ENCODE results near the gene MYO1E.
"Not testable (repeated sequence)": the region's sequence is repeated elsewhere in the genome, so short reads cannot be mapped to it uniquely, and the experiment has no call there.

Gene MYO1E

GRCh38 chr15:59352683-59353082 is 20.0 kb downstream of the MYO1E start:
- in situ Hi-C loops (cut with MboI; ENCODE audit: low sequenced_read_pairs), result no loop called here

GRCh38 chr15:59352189-59352588 is 20.5 kb downstream of the MYO1E start:
- in situ Hi-C loops (cut with MboI; ENCODE audit: low sequenced_read_pairs), result no loop called here

DNA sequence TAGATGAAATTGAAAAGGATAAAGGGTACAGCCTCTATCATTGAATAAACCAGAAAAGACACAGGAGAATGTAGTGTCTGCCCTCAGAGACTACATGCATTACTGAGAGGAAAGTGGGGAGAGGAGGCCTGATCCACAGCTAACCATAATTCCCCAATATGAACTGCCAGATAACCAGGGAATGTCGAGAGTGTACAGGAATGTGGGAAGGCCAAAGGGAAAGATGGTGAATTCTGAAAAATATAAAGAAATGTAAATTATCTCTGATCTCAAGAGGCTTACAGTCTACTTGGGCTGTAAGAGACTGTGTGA is 22.3 kb downstream of the MYO1E start:
- in situ Hi-C loops (cut with MboI; ENCODE audit: low sequenced_read_pairs), result no loop called here

GRCh38 chr15:59349680-59350420 is 22.8 kb downstream of the MYO1E start:
- in situ Hi-C loops (cut with MboI; ENCODE audit: low sequenced_read_pairs), result no loop called here

GRCh38 chr15:59347915-59348314 is 24.8 kb downstream of the MYO1E start:
- in situ Hi-C loops (cut with MboI; ENCODE audit: low sequenced_read_pairs), result no loop called here

DNA sequence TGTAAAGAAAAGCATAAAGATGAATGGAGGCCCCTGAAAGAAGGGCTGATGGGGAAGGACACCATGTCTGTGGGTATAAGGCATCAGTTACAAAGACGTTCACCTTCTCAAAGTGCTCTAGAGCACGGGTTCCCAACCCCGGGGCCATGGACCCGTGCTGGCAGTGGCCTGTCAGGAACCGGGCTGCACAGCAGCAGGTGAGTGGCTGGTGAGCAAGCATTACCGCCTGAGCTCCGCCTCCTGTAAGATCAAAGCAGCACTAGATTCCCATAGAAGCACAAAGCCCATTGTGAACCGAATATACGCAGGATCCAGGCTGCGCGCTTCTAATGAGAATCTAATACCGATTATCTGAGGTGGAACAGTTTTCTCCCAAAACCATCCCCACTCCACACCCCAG is 25.7 kb downstream of the MYO1E start:
- in situ Hi-C loops (cut with MboI; ENCODE audit: low sequenced_read_pairs), result no loop called here

GRCh38 chr15:59345326-59345725 is 27.3 kb downstream of the MYO1E start:
- in situ Hi-C loops (cut with MboI; ENCODE audit: low sequenced_read_pairs), result no loop called here

DNA sequence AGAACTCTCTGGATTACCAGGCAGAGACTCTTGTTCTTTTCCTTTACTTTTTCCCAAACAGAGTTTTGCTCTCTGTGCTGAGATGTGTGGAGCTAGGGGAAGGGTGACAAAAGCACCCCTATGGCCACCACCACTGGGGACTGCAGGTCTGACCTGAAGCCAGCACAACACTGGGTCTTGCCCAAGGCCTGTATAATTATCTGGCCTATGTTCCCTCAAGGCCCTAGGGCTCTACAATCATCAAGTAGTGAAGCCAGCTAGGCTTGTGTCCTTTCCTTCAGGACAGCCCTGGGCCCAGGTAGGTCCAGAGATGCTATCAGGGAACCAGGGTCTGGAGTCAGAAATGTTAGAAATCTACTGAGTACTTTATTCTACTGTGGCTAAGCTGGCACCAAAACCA is 28.4 kb downstream of the MYO1E start:
- in situ Hi-C loops (cut with MboI; ENCODE audit: low sequenced_read_pairs), result no loop called here

DNA sequence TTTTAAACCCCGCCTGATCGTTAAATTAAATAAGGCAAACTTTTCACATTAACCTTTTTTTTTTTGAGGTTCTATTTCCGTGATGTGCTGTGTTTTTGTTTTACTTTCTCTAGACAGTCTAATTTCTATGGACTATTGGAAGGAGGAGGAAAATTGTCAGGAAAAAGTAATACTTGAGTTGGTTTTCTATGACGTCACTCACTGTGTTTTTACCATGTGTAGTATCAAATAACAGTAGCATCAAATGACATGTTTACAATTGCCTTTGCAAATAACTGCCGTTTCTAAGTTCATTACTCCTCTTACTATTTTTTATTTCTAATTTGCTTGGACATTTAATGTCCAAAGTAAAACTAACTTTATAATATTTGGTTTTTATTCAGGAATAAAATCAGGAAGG is 32.3 kb downstream of the MYO1E start:
- in situ Hi-C loops (cut with MboI; ENCODE audit: low sequenced_read_pairs), result no loop called here

DNA sequence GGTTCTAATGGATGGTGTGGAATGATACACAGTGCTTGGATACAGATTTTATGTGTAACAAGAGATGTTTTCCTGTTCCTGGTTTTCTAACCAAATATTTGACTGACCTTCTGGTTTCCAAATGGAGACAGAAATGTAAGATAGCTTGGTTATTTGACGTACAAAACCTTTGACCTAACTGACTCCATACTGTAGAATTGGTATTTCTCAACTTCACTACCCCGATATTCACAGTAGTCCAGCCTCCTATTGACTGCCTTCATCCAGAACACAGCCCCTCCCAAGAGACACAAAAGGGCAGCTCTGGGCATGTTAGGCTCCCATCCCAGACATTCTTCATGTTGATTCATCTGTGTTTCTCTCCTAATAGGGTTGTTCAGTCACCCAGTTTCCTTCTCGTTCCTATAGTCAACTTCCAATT is 33.4 kb downstream of the MYO1E start:
- in situ Hi-C loops (cut with MboI; ENCODE audit: low sequenced_read_pairs), result no loop called here

DNA sequence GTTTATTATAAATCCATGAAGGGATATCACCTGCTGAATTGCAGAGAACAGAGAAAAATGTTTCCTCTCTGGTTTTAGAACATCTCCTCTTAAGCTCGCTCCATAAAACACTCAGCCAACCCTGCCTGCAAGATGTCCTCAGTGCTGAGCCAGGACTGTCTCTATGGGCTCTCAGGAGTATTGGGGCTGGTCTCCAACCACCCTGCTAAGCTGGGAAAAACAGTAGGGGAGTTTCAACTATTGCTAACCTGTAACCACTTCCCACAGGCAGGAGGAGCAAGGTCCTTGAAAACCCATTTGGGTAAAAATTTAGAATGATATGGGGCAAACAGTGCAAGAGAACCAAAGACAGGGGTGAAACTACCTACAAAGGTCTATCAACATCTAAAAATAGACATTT is 34.3 kb downstream of the MYO1E start:
- in situ Hi-C loops (cut with MboI; ENCODE audit: low sequenced_read_pairs), result no loop called here

GRCh38 chr15:59336725-59337124 is 35.9 kb downstream of the MYO1E start:
- in situ Hi-C loops (cut with MboI; ENCODE audit: low sequenced_read_pairs), result not testable (repeated sequence)

DNA sequence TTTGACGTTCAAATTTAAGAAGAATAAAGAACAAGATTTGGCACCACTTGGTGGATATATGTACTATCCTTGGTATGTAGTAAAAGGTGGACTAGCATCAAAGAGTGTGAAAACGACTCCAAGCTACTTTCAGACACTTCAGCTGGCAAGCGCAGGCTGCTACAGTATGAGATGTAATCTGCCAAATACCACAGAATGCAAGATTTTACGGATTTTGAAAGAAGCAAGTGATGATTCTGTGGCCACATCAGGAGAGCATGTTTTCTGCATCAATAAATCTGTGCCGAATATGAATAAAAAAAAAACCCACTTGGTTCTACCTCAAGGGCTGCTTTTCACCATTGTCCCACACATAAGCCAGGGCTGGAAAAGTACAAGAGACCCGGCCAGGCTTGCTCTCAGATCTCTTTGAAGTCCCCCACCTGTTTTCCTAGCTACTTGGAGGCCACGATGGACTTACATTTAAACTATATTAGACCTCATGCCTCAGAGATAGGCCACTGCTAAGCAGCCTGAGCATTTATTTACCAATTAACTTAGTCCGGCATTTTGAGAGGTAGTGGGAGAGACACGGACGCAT is 37.4 kb downstream of the MYO1E start:
- in situ Hi-C loops (cut with MboI; ENCODE audit: low sequenced_read_pairs), result no loop called here

GRCh38 chr15:59334076-59334415 is 38.6 kb downstream of the MYO1E start:
- in situ Hi-C loops (cut with MboI; ENCODE audit: low sequenced_read_pairs), result no loop called here

DNA sequence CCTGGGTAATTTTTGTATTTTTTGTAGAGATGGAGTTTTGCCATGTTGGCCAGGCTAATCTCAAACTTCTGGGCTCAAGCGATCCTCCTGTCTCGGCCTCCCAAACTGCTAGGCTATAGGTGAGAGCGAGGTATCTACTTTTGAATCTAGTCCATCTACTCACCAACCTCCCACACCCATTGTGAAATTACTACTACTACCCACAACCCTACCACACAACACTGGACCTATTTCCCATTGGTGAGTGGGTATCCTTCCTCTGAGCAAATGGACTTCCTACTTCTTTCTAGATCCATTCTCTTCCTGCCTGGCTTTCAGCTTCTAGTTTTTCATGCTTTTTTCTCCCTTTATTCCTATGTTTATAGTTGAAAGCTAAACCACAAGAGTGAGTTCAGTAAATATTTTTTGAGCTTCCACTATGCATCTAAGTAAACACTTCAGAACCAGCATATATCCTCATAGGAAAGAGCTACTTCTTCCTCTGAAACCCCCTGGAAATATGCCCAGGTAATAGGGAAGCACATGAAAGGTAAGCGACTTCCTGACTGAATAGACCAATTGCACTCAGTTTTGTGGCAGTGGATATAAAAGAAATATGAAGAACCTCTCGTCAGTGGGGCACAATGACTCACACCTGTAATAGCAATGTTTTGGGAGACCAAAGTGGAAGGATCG is 39.1 kb downstream of the MYO1E start:
- in situ Hi-C loops (cut with MboI; ENCODE audit: low sequenced_read_pairs), result no loop called here

DNA sequence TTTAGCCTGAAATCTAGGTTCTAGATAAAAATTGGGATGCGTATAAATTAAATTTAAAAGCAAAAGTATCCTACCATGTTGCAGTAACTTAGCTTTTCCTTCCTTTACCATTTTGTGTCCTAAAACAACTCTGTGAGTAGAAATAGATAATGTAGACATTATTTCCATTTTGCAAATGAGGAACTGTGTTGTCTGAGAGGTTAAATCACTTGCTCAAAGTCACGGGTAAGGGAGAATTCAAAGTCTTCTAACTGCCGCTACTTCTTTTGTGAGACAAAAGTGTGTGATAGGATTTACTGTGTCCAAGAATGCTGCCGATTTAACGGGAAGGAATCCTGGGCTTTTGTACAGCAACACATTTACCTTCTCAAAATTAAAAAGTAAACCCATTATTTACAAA is 40.7 kb downstream of the MYO1E start:
- in situ Hi-C loops (cut with MboI; ENCODE audit: low sequenced_read_pairs), result no loop called here

- in situ Hi-C loops (cut with MboI; ENCODE audit: low sequenced_read_pairs), result no loop called here
These were observed 42.0 kb downstream of the MYO1E start for GRCh38 chr15:59330649-59331048.

- in situ Hi-C loops (cut with MboI; ENCODE audit: low sequenced_read_pairs), result no loop called here
These were observed 42.9 kb downstream of the MYO1E start for GRCh38 chr15:59329570-59330350.

DNA sequence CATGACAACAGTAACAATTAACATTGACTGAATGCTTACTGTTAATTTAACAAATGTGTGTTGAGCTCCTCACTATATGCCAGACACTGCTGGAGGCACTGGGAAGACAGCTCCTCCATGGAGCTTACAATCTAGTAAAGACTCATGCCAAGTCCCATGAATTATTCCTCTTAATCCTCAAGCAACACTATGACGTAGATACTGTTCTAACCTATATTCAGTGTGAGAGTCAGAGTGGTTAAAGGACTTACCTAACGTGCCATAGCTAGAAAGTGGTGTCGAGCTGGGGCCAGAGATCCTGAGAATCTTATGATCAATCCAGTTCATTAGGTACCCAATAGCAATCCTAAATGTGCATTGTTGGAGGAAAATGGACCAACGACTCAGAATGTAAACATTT is 43.6 kb downstream of the MYO1E start:
- in situ Hi-C loops (cut with MboI; ENCODE audit: low sequenced_read_pairs), result no loop called here

- in situ Hi-C loops (cut with MboI; ENCODE audit: low sequenced_read_pairs), result no loop called here
These were observed 44.7 kb downstream of the MYO1E start for GRCh38 chr15:59327942-59328341.

DNA sequence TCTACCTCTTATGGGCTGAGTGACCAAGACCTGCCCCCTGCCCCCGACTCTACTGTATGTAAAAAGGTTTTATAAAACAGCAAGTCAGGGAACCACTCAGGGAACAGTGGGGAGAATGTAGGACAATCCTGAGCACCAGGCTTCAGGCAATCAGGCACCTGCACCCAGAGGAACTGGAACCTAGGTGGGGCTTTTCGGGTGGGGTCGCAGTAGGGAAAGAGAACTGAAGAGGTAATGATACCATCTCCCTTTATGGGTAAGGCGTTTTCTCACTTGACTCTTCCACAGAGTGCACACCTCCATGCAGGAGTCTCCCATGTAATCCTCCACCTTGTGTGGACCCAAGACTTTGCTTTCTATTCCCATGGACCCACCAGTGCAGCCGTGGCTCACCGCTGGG is 45.8 kb downstream of the MYO1E start:
- in situ Hi-C loops (cut with MboI; ENCODE audit: low sequenced_read_pairs), result no loop called here

All from HL-60/S4 treated with phorbol 12-myristate 13-acetate at 8.2 ng/mL for 4 days and 3 days (cell line).